K562 (cell line): Measurements from ENCODE around the gene TLE3. TPM values are rescaled to one million over a fixed set of nuclear protein-coding genes. Genes with fewer than 3 reads are reported as not detected.

Experiments used
- ATAC-seq: fragments of 200-7000 bp; cut with Tn5 transposase; 3 replicates; pipeline ENCODE4 v1.9.1; 2020; ENCODE audit warnings: moderate library complexity
- BruUV-seq: library from RNA; stranded (reverse); fragments of 400-500 nt; replicated peaks from 2 replicates; lab custom pipeline; 2021; lab: Mats Ljungman, UMichigan
- CTCF ChIA-PET: fragments of 300-600 bp; formaldehyde crosslinking; extraction: SDS; loops from one replicate; lab custom pipeline; 2021; ENCODE audit warnings: low intra/inter-chr PET ratio; lab: Yijun Ruan, JAX
- POLR2A ChIA-PET: fragments of 300-600, 350-650 bp; sonication (Branson Sonifier 250); formaldehyde crosslinking; extraction: SDS; loops from one replicate; lab custom pipeline; 2021; ENCODE audit warnings: antibody characterized with exemption, inconsistent platforms; lab: Yijun Ruan, JAX
- DNase-seq, 4 experiments: peaks; one replicate each; pipeline versions ENCODE4 v3.0.0 to v3.0.0-alpha.2; 2011 to 2018; ENCODE audit warnings: low spot score in 3 of 4, mixed read lengths in 3 of 4; ENCODE audit errors: extremely low read depth in 1 of 4
- FAIRE-seq: peaks from 2 replicates; lab custom pipeline; 2011; peaks lifted over from hg19 to GRCh38; lab: Jason Lieb, UNC
- H2AFZ ChIP-seq: 2 replicates; pipeline ENCODE4 v1.6.0; 2011; ENCODE audit warnings: low read depth, low read length, control low read depth, inconsistent platforms
- H3K27ac ChIP-seq: fragments of 200-600 bp; 3 replicates; pipeline ENCODE4 v1.8.0; 2011; ENCODE audit warnings: low read depth, mild to moderate bottlenecking, control low read depth, inconsistent platforms, low read length, moderate library complexity, mixed read lengths; ENCODE audit errors: extremely low read depth
- H3K27me3 ChIP-seq, 2 experiments: fragments of 300-600 bp in 1 of 2; 2 replicates in 1 of 2; 3 replicates in 1 of 2; pipeline versions ENCODE4 v1.6.0 to v1.8.0; 2011; ENCODE audit warnings: inconsistent platforms in 2 of 2, low read length in 2 of 2, mild to moderate bottlenecking in 1 of 2, mixed read lengths in 1 of 2, moderate library complexity in 1 of 2; ENCODE audit not compliant: control insufficient read depth in 2 of 2, insufficient read depth in 2 of 2
- H3K36me3 ChIP-seq: fragments of 300-600 bp; 3 replicates; pipeline ENCODE4 v1.8.0; 2011; ENCODE audit warnings: mild to moderate bottlenecking, low read length, inconsistent platforms; ENCODE audit not compliant: control insufficient read depth, insufficient read depth
- H3K4me1 ChIP-seq, 2 experiments: fragments of 200-600 bp in 1 of 2; replicated peaks in 1 of 2; 2 replicates in 1 of 2; 3 replicates in 1 of 2; pipeline versions ENCODE4 v1.5.1 to v1.8.0; 2011; ENCODE audit warnings: inconsistent platforms in 2 of 2, low read length in 2 of 2, mild to moderate bottlenecking in 1 of 2, mixed read lengths in 1 of 2, moderate library complexity in 1 of 2; ENCODE audit not compliant: control insufficient read depth in 2 of 2, insufficient read depth in 2 of 2
- H3K4me2 ChIP-seq: 2 replicates; pipeline ENCODE4 v1.6.1; 2011; ENCODE audit warnings: low read length, control low read depth, inconsistent platforms, mixed read lengths; ENCODE audit not compliant: insufficient read depth
- H3K4me3 ChIP-seq: fragments of 200-600 bp; sonication (generic), shearing (Covaris generic); 2 replicates; pipeline ENCODE4 v1.5.1; 2016; ENCODE audit warnings: control low read depth, inconsistent platforms
- H3K79me2 ChIP-seq: fragments of 200-600 bp; 3 replicates; pipeline ENCODE4 v1.8.0; 2011; ENCODE audit warnings: low read length, inconsistent platforms; ENCODE audit not compliant: control insufficient read depth, insufficient read depth
- H3K9ac ChIP-seq, 2 experiments: 2 replicates each; pipeline versions ENCODE4 v1.6.0 to v1.6.1; 2011; ENCODE audit warnings: low read depth in 2 of 2, low read length in 2 of 2, control low read depth in 1 of 2, inconsistent platforms in 1 of 2, mild to moderate bottlenecking in 1 of 2, mixed read lengths in 1 of 2; ENCODE audit not compliant: insufficient read depth in 1 of 2
- H3K9me1 ChIP-seq: one replicate; pipeline ENCODE4 v1.6.0; 2011; ENCODE audit warnings: inconsistent platforms, mild to moderate bottlenecking, low read length, moderate library complexity; ENCODE audit not compliant: control insufficient read depth, insufficient read depth
- H3K9me3 ChIP-seq: replicated peaks from 2 replicates; pipeline ENCODE4 v1.5.1; 2011; ENCODE audit warnings: low read depth, low read length, inconsistent platforms; ENCODE audit not compliant: control insufficient read depth, insufficient read depth
- H4K20me1 ChIP-seq: replicated peaks from 2 replicates; pipeline ENCODE4 v1.6.1; 2011; ENCODE audit warnings: low read length, inconsistent platforms, mixed read lengths; ENCODE audit not compliant: control insufficient read depth, insufficient read depth
- CHD4 ChIP-seq: fragments of 200-600 bp; sonication (generic); IDR thresholded peaks from 3 replicates; pipeline ENCODE4 v1.6.1; 2012; ENCODE audit warnings: low read depth, mild to moderate bottlenecking, mixed read lengths, low read length, inconsistent platforms; ENCODE audit not compliant: insufficient read depth, insufficient replicate concordance, poor library complexity, severe bottlenecking
- FOXK2 ChIP-seq, 2 experiments: fragments of 450-650 bp; IDR thresholded peaks in 1 of 2; conservative IDR thresholded peaks in 1 of 2; 2 replicates each; pipeline ENCODE4 v1.6.1; 2016; ENCODE audit warnings: low read depth in 2 of 2, mild to moderate bottlenecking in 1 of 2
- KAT2B ChIP-seq: IDR thresholded peaks from one replicate; pipeline ENCODE4 v1.6.1; 2012; ENCODE audit warnings: low read depth, mild to moderate bottlenecking, control low read depth, inconsistent platforms, low read length, moderate library complexity
- KDM5B ChIP-seq: fragments of 200-600 bp; sonication (generic); IDR thresholded peaks from 2 replicates; pipeline ENCODE4 v1.6.1; 2012; ENCODE audit warnings: low read depth, mild to moderate bottlenecking, moderate library complexity, low read length, control low read depth, inconsistent platforms; ENCODE audit not compliant: insufficient replicate concordance
- PYGO2 ChIP-seq: fragments of 450-650 bp; IDR thresholded peaks from 2 replicates; pipeline ENCODE4 v1.6.1; 2016; ENCODE audit warnings: mild to moderate bottlenecking, missing genetic modification characterization, moderate library complexity, missing compliant biosample characterization
- ZBTB7A ChIP-seq: IDR thresholded peaks from 2 replicates; pipeline ENCODE4 v1.6.1; 2011; ENCODE audit warnings: low read depth, mild to moderate bottlenecking, low read length, moderate library complexity, borderline replicate concordance; ENCODE audit not compliant: control insufficient read depth
- ZNF143 ChIP-seq: sonication (generic); formaldehyde crosslinking; IDR thresholded peaks from 2 replicates; pipeline ENCODE4 v1.9.0; 2022; ENCODE audit warnings: mild to moderate bottlenecking, missing genetic modification reagents
- ZNF407 ChIP-seq: fragments of 450-650 bp; IDR thresholded peaks from 2 replicates; pipeline ENCODE4 v1.6.1; 2016; ENCODE audit warnings: low read depth
- ZNF408 ChIP-seq: fragments of 250-450 bp; sonication (Bioruptor Pico); IDR thresholded peaks from 2 replicates; pipeline ENCODE4 v1.4.0; 2020; ENCODE audit warnings: low read depth, mild to moderate bottlenecking, moderate library complexity
- ZNF586 ChIP-seq: fragments of 450-650 bp; formaldehyde crosslinking; conservative IDR thresholded peaks from 2 replicates; pipeline ENCODE4 v1.4.0; 2020; ENCODE audit warnings: mild to moderate bottlenecking, moderate library complexity
- ZNF764 ChIP-seq: fragments of 250-450 bp; sonication (Bioruptor Pico); IDR thresholded peaks from 2 replicates; pipeline ENCODE4 v1.4.0; 2020; ENCODE audit warnings: low read depth, mild to moderate bottlenecking, moderate library complexity
- WGBS: fragments of 100-300 bp; shearing (Covaris generic); methylation state at CpG from one replicate; pipeline ENCODE4 v1.1.6; 2016; ENCODE audit warnings: low coverage, mixed read lengths; ENCODE audit not compliant: insufficient coverage; ENCODE audit errors: missing lambda C conversion rate; 5-methylcytosine and 5-hydroxymethylcytosine counted together
- in situ Hi-C: fragments of 300-500 bp; cut with MboI; formaldehyde crosslinking; loops from 4 replicates; pipeline ENCODE4 v1.15.0; 2018; ENCODE audit warnings: inconsistent platforms, mixed read lengths
- intact Hi-C: fragments of 100-400 bp; cut with micrococcal nuclease; formaldehyde crosslinking; loops from 2 replicates; pipeline ENCODE4 v1.14.2; 2022
- polyA plus RNA-seq, 8 experiments: library from polyadenylated mRNA; depleted of rRNA in 4 of 8; stranded (reverse) in 5 of 8; unstranded in 3 of 8; fragments of >200 nt; fragmentation: Nextera tagmentation in 2 of 8; fragmentation: Illumina TruSeq in 1 of 8; extraction: Ambion mirVana in 2 of 8; extraction: Trizol in 1 of 8; gene quantifications; 2 replicates each; pipeline versions ENCODE4 v1.2.1 to v1.2.3, GENCODE V29; 2011 to 2014; ENCODE audit warnings: inconsistent platforms in 1 of 8, missing spikeins in 1 of 8
- total RNA-seq, 7 experiments: library from RNA; depleted of rRNA in 6 of 7; stranded (reverse); fragments of >200 nt in 6 of 7; fragmentation: Illumina TruSeq in 2 of 7; extraction: Trizol in 2 of 7; gene quantifications; 2 replicates each; pipeline versions ENCODE4 v1.2.1 to v1.2.3, GENCODE V29; 2011 to 2021; ENCODE audit warnings: low replicate concordance in 1 of 7

TLE3 gene
- total and polyA plus RNA-seq, 9 of the 15 experiments (the other 6 are each of a cell fraction or from before 2014, with no cell fraction given) = 1.5 to 84.2 (median 14.1) TPM

GRCh38 chr15:70077188-70078147, 20.2 kb downstream of the TLE3 start (continued):
- TF ChIP-seq KAT2B (no peak), PYGO2 (tag) (no peak), CHD4 (no peak), ZNF764 (CRISPR knock-in tag) (no peak), ZNF143 (CRISPR knock-in tag) (no peak), KDM5B (no peak)

- Histone ChIP-seq H3K9me1 (no peaks in the 10 kb centered on the region), H3K4me2 (no peak overlapping the region), H3K4me3 (no peak overlapping the region), H3K9ac (0 out of 4 replicates have a peak overlapping the region, but pooled peaks of 1 of the 2 experiments have one; percentile 6), H3K27me3 (no peaks in the 10 kb centered on the region), H3K9me3 (no peaks in the 10 kb centered on the region), H3K36me3 (peaks cover 97% of the 10 kb centered on the region), H3K4me1 (peaks cover 0 to 5% of the 10 kb centered on the region in 2 experiments; a peak in 2 of 5 replicates), H3K79me2 (peaks cover 19% of the 10 kb centered on the region), H2AFZ (no peak overlapping the region), H4K20me1 (peaks cover 7% of the 10 kb centered on the region; the same call in 1 of the 2 replicates), H3K27ac (no peak overlapping the region)
- FAIRE-seq = no peak
- BruUV-seq = no TSS peak
- in situ Hi-C loops (no loop called here), intact Hi-C loops (no loop called here)
- POLR2A ChIA-PET = no interaction called here
- 87% methylated on average over 11 of the region's 13 CpGs for WGBS
- no peak for DNase-seq
- no peak for ATAC-seq
- CTCF ChIA-PET = no interaction called here
- TF ChIP-seq ZNF407 (no peak), FOXK2 (conservative IDR thresholded peaks at IDR 0.05 in 1 of 2, IDR thresholded peaks at IDR 0.05 in 1 of 2; ENCODE audit: low read depth in 2 of 2) (no peak), ZNF408 (CRISPR knock-in tag) (no peak), ZNF586 (CRISPR knock-in tag) (no peak), ZBTB7A (no peak)
These were observed 23.3 kb downstream of the TLE3 start for GRCh38 chr15:70074380-70074779.
